ENCODE results near the gene GALNT9. TPM values are rescaled to one million over a fixed set of nuclear protein-coding genes. Genes with fewer than 3 reads are reported as not detected.

Gene GALNT9
- total and polyA plus RNA-seq, 3 experiments from 2014 or later = 0.18 TPM; not detected in 2

GRCh38 chr12:132367852-132368251, 38.5 kb upstream of the GALNT9 start:
- H3K4me1 ChIP-seq (ENCODE audit: insufficient read depth, low read length) = no peaks in the 10 kb centered on the region
- Mint-ChIP-seq H3K27me3 (peaks cover 24 to 28% of the 10 kb centered on the region in 2 donors), H3K27ac (no peak overlapping the region), H3K36me3 (no peaks in the 10 kb centered on the region), H3K4me1 (no peaks in the 10 kb centered on the region), H3K9me3 (peaks cover 0 to 2% (median 0%) of the 10 kb centered on the region in 5 donors), H3K4me3 (no peak overlapping the region)
- ChIA-PET CTCF (no interaction called here), POLR2A (no interaction called here)
- H3K27ac ChIP-seq (ENCODE audit: low read depth, low read length) = no peak overlapping the region
- H3K9me3 ChIP-seq (ENCODE audit: low read length) = no peaks in the 10 kb centered on the region
- no peaks in the 10 kb centered on the region for H3K36me3 ChIP-seq (ENCODE audit: insufficient read depth, low read length)
- DNase-seq = peak in 1 of 5 donors; percentile 13
- no peak overlapping the region for H3K4me3 ChIP-seq (ENCODE audit: low read length)
- H3K27me3 ChIP-seq (ENCODE audit: insufficient read depth, low read length, poor library complexity, severe bottlenecking) = no peaks in the 10 kb centered on the region

DNA sequence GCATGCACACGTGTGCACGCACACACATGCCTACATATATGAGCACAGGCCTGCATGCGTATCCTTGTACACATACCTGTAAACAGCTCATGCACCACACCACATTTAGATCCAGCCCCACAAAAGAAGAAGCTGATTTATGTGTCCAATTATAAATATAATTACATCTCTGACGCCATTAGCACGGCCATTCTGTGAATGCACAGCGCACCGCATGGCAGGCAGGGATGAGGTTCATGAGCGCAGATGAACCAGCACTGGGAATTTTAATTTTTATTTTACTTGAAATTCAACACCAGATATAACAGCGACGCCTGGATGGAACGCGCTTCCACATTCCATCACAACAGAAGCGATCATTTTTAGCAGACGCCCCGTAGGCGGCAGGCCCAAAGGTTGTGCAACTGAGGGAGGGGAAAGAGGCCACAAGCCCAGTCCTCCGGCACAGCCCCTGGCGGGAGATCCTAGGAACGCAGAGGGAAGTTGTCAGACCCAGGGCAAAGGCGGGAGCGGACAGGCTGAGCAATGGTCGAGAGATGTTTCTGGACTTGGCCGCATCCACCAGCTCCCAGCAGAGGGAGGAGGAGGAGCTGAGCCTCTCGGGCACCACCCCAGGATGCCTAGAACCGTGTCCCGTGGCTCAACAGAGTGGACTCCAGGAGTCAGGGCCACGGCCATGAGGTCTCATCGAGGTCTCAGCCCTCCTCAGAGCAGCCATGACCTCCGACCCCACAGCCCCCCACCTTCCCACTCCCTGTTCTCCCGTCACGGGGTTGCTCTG, 37.9 kb upstream of the GALNT9 start:
- peak in 1 of 5 donors; percentile 18 for DNase-seq
- Histone ChIP-seq H3K4me3 (ENCODE audit: low read length) (no peak overlapping the region), H3K27me3 (ENCODE audit: insufficient read depth, low read length, poor library complexity, severe bottlenecking) (no peaks in the 10 kb centered on the region), H3K9me3 (ENCODE audit: low read length) (no peaks in the 10 kb centered on the region), H3K27ac (ENCODE audit: low read depth, low read length) (no peak overlapping the region), H3K4me1 (ENCODE audit: insufficient read depth, low read length) (no peaks in the 10 kb centered on the region), H3K36me3 (ENCODE audit: insufficient read depth, low read length) (no peaks in the 10 kb centered on the region)
- H3K27me3 Mint-ChIP-seq = peaks cover 19 to 27% of the 10 kb centered on the region in 2 donors
- H3K27ac Mint-ChIP-seq = no peak overlapping the region
- ChIA-PET POLR2A (no interaction called here), CTCF (no interaction called here)
- no peaks in the 10 kb centered on the region for H3K36me3 Mint-ChIP-seq
- H3K4me3 Mint-ChIP-seq = no peak overlapping the region
- no peaks in the 10 kb centered on the region for H3K4me1 Mint-ChIP-seq
- peaks cover 0 to 2% (median 0%) of the 10 kb centered on the region in 5 donors for H3K9me3 Mint-ChIP-seq

DNA sequence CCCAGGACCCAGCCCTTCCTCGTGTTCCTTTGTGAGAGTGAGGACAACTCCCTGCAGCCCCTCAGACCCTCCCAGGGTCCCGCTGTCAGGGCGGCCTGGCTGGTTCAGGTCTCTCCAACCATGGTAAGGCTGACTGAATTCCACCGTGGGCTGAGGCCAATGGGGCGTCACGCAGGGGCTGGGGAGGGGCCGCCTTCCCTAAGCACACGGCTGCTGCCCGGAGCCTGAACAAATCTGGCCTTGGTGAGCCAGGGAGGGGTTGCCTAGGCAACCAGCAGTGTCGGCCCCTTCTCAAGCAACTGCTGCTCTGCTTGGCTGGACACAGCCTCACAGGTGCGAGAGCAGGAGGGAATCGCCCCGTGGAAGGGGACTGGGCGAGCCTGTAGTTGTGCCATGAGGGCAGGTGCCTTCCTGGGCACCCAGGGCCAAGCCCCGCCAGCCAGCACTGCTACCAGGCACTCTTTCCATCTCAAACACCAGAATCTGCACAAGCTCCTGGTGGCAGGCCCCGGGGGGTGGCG, 37.0 kb upstream of the GALNT9 start:
- H3K27ac Mint-ChIP-seq = no peak overlapping the region

DNA sequence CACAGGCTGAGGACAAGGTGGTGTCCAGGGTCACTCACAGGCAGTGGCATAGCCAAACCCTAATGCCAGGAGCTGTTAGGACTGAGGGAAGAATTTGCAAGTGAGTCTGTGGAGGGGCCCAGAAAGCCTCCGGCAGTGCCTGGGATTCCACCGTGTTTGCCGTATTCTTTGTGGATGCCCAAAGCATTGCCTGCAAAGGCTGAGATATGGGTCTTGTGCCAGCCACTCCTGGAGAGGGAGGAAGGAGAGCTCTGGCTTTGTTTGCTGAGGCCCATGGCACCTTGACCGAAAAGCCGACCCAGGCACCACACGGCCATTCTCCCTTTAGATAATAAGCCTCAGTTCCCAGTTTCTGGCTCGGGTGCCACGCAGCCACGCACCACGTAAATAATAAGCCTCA, 35.8 kb upstream of the GALNT9 start:
- DNase-seq = no peak
- Histone ChIP-seq H3K27me3 (ENCODE audit: insufficient read depth, low read length, poor library complexity, severe bottlenecking) (no peaks in the 10 kb centered on the region), H3K36me3 (ENCODE audit: insufficient read depth, low read length) (no peaks in the 10 kb centered on the region), H3K4me3 (ENCODE audit: low read length) (no peak overlapping the region), H3K4me1 (ENCODE audit: insufficient read depth, low read length) (no peaks in the 10 kb centered on the region), H3K27ac (ENCODE audit: low read depth, low read length) (no peak overlapping the region), H3K9me3 (ENCODE audit: low read length) (no peaks in the 10 kb centered on the region)
- ChIA-PET POLR2A (no interaction called here), CTCF (no interaction called here)
- Mint-ChIP-seq H3K27ac (no peak overlapping the region), H3K9me3 (no peaks in the 10 kb centered on the region), H3K4me1 (no peaks in the 10 kb centered on the region), H3K27me3 (peaks cover 4 to 8% of the 10 kb centered on the region in 2 donors), H3K36me3 (no peaks in the 10 kb centered on the region), H3K4me3 (no peak overlapping the region)

More for the DNA sequence above, 37.0 kb upstream of the GALNT9 start:
- CTCF ChIA-PET = no interaction called here
- Mint-ChIP-seq H3K9me3 (peaks cover 0 to under 1% (median 0%) of the 10 kb centered on the region in 5 donors), H3K4me1 (no peaks in the 10 kb centered on the region), H3K36me3 (no peaks in the 10 kb centered on the region), H3K4me3 (no peak overlapping the region), H3K27me3 (peaks cover 12 to 20% of the 10 kb centered on the region in 2 donors)
- Histone ChIP-seq H3K9me3 (ENCODE audit: low read length) (no peaks in the 10 kb centered on the region), H3K36me3 (ENCODE audit: insufficient read depth, low read length) (no peaks in the 10 kb centered on the region), H3K27ac (ENCODE audit: low read depth, low read length) (no peak overlapping the region), H3K4me1 (ENCODE audit: insufficient read depth, low read length) (no peaks in the 10 kb centered on the region), H3K27me3 (ENCODE audit: insufficient read depth, low read length, poor library complexity, severe bottlenecking) (no peaks in the 10 kb centered on the region), H3K4me3 (ENCODE audit: low read length) (no peak overlapping the region)
- POLR2A ChIA-PET = no interaction called here
- peak in 1 of 5 donors; percentile 45 for DNase-seq

- peak in 1 of 5 donors; percentile 38 for DNase-seq
- H3K36me3 ChIP-seq (ENCODE audit: insufficient read depth, low read length) = no peaks in the 10 kb centered on the region
- POLR2A ChIA-PET = no interaction called here
- CTCF ChIA-PET = no interaction called here
- no peaks in the 10 kb centered on the region for H3K9me3 Mint-ChIP-seq
- H3K4me1 Mint-ChIP-seq = no peaks in the 10 kb centered on the region
- no peak overlapping the region for H3K27ac ChIP-seq (ENCODE audit: low read depth, low read length)
- H3K27ac Mint-ChIP-seq = no peak overlapping the region
- no peak overlapping the region for H3K4me3 ChIP-seq (ENCODE audit: low read length)
- H3K4me1 ChIP-seq (ENCODE audit: insufficient read depth, low read length) = no peaks in the 10 kb centered on the region
- peaks cover under 1 to 4% of the 10 kb centered on the region in 2 donors for H3K27me3 Mint-ChIP-seq
- H3K36me3 Mint-ChIP-seq = no peaks in the 10 kb centered on the region
- H3K4me3 Mint-ChIP-seq = no peak overlapping the region
- no peaks in the 10 kb centered on the region for H3K9me3 ChIP-seq (ENCODE audit: low read length)
- H3K27me3 ChIP-seq (ENCODE audit: insufficient read depth, low read length, poor library complexity, severe bottlenecking) = no peaks in the 10 kb centered on the region
These were observed 35.0 kb upstream of the GALNT9 start for GRCh38 chr12:132364348-132364902.

DNA sequence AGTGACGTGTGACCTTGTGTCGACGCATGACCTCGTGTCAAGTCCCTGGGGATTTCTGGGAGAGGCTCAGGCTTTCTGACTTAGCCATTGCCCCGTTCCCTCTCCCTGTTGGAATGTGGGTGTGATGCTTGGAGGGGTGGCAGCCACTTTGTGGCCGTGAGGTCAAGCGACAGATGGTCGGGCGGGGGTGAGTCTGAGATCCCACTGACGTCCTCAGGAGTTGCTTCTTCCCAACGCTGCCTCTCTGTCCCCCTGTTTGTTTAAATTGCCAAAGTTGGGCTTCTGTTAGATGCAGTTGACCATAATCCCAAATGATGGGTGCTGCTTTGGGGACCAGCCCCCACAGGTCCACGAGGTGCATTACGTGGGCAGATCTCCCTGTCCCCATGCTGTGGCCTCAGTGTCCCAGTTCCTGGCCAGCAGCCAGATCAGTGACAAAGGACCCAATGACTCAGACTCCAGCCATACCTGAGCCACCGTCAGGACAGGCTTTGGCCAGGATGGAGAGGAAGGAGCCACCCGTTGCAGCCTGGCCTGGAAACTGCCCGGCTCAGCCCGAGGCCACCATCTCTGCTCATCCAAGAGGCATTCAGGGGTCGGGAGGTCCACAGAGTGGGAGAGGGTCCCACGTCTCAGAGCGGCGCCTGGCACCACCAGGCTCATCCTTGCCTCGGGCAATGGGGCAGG, 34.4 kb upstream of the GALNT9 start:
- H3K27ac ChIP-seq (ENCODE audit: low read depth, low read length) = no peak overlapping the region
- no peaks in the 10 kb centered on the region for H3K27me3 ChIP-seq (ENCODE audit: insufficient read depth, low read length, poor library complexity, severe bottlenecking)
- no peaks in the 10 kb centered on the region for H3K4me1 ChIP-seq (ENCODE audit: insufficient read depth, low read length)
- no peaks in the 10 kb centered on the region for H3K9me3 ChIP-seq (ENCODE audit: low read length)
- CTCF ChIA-PET = no interaction called here
- Mint-ChIP-seq H3K9me3 (no peaks in the 10 kb centered on the region), H3K36me3 (no peaks in the 10 kb centered on the region), H3K27ac (no peak overlapping the region), H3K4me3 (no peak overlapping the region), H3K4me1 (no peaks in the 10 kb centered on the region), H3K27me3 (peaks cover 0 to 3% of the 10 kb centered on the region in 2 donors)
- DNase-seq = peak in 1 of 5 donors; percentile 21
- H3K4me3 ChIP-seq (ENCODE audit: low read length) = no peak overlapping the region
- POLR2A ChIA-PET = no interaction called here
- H3K36me3 ChIP-seq (ENCODE audit: insufficient read depth, low read length) = no peaks in the 10 kb centered on the region

DNA sequence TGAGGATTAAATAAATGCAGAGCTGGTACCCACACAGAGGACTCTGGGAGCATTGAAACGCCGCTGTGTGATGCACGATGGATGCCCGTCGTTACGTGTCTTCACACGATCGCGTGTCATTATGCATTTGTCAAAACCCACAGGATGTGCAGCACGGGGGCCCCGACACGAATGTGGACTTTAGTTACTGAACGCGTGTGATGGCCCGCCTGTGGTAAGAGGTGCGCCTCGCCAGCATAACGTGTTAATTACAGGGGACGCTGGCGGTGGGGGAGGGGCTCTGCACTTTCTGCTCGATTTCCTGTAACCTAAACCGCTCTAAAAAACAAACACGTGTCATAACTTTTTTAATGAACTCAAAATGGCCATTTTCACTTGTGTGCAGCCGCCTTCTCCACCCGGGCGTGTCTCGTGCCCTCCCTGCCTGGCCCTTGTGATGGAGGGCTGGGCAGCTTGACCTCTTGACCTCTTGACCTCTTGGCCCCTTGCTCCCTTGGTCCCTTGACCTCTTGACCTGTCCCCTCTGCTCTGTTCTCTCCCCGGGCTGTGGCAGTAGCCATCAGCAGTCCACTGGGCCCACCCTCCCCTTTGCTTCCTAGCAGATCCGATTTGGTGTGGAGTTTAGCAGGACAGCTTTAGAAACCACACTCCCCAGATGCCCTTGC, 33.7 kb upstream of the GALNT9 start:
- H3K9me3 ChIP-seq (ENCODE audit: low read length) = no peaks in the 10 kb centered on the region
- CTCF ChIA-PET = no interaction called here
- H3K4me1 ChIP-seq (ENCODE audit: insufficient read depth, low read length) = no peaks in the 10 kb centered on the region
- POLR2A ChIA-PET = no interaction called here
- no peaks in the 10 kb centered on the region for H3K27me3 ChIP-seq (ENCODE audit: insufficient read depth, low read length, poor library complexity, severe bottlenecking)
- no peaks in the 10 kb centered on the region for H3K36me3 ChIP-seq (ENCODE audit: insufficient read depth, low read length)
- no peak overlapping the region for H3K4me3 Mint-ChIP-seq
- no peaks in the 10 kb centered on the region for H3K27me3 Mint-ChIP-seq
- H3K9me3 Mint-ChIP-seq = no peaks in the 10 kb centered on the region
- H3K4me1 Mint-ChIP-seq = no peaks in the 10 kb centered on the region
- no peaks in the 10 kb centered on the region for H3K36me3 Mint-ChIP-seq
- peak in 1 of 5 donors; percentile 33 for DNase-seq
- H3K4me3 ChIP-seq (ENCODE audit: low read length) = no peak overlapping the region
- no peak overlapping the region for H3K27ac Mint-ChIP-seq
- no peak overlapping the region for H3K27ac ChIP-seq (ENCODE audit: low read depth, low read length)
